NK-92 treated with Interleukin-12 subunit alpha and Interleukin-12 subunit beta, amount 100 ng/mL, for 24 hours (cell line): ENCODE data around the gene PRDM12.

Source experiments
- DNase-seq: peaks from one replicate; lab custom pipeline; 2025; lab: John Stamatoyannopoulos, UW

PRDM12 gene

DNA sequence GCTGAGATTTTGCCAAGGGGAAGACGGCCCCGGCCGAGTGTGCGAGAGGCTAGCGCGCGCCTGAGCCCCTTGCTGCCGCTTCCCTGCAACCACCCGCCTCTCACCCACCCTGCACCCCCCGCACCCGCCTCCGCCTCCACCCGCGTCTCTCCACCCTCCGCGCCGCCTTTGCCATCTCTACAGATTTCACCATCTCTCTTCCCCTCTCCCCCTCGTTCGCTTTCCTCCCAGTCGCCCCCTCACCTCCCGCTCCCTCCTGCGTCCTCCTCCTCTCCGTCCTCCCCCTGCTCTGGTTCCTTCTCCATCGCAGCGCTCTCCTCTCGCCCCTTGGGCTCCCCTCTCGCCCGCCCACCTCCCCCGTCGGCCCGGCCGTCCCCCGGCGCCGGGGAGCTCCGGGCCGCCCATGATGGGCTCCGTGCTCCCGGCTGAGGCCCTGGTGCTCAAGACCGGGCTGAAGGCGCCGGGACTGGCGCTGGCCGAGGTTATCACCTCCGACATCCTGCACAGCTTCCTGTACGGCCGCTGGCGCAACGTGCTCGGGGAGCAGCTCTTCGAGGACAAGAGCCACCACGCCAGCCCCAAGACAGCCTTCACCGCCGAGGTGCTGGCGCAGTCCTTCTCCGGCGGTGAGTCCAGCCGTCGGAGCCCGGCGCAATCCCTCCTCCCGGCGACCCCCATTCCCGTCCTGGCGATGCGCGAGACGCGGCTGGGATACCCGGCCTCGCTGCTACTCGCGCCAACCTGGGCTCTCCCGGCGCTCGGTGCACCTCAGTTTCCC lies at the start of gene PRDM12:
PRDM12 (plus strand) TSS at position 344 of the 778 bp plus-strand sequence; CDS start at position 404, 60 bp downstream.
- no peak for DNase-seq

DNA sequence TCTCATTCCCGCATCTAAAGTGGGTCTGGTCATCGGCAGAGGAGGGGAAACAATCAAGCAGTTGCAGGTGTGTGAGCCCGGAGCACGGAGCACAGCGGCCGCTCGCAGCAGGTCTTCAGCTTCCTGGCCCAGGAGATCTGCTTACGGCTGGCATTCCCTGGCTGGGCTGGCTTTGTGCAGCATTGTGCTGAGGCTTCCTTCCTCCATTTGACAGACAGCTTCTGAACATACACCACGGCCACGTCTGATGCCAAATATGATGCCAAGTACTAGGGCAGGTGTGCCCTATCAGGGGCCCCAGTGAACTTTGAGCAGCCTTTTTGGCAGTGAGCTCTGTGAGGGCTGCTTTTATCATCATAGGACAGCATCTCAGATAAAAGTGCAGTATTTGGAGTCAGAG lies 47.9 kb upstream of the PRDM12 start:
- DNase-seq, result no peak

- no peak for DNase-seq
Observed at GRCh38 chr9:130623466-130623865, 40.9 kb upstream of the PRDM12 start.

DNA sequence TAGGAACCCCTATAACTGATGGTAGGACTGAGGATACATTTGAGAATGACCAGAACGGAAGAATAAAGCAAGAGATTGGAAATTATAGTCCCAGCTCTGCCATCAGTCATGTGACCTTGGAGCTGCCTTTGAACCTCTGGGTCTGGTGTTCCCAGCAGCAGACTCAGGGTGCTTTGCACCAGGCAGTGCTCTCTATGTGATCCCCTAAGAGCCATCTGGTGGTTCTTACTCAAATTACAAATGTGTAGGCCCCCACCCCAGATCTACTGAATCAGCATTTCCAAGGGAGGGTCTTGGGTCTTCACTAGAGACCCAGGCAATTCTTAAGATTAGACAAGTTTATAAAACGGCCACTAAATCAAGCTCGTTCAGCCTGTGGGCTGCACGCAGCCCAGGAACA lies 40.2 kb upstream of the PRDM12 start:
- no peak for DNase-seq

- DNase-seq, result no peak
Observed at GRCh38 chr9:130626249-130626996, 38.0 kb upstream of the PRDM12 start.

DNA sequence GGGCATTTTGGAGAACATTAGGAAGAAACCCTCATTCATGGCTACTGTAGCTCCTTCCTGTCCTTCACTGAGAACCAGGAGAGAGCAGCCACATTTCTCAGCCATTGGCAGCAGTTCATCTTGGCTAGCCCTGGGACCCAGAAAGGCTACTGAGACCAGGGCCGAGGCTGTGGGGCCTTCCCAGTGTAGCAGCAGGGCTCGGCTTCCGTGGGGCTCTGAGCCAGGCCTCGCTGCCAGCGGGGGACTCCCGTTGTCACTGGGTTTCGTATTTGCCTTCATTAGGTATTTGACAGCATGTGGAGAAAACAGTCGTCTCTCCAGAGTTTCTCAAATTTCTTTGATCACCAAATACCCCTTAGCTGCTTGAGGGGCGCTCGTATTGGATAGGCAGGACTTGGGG lies 37.3 kb upstream of the PRDM12 start:
- DNase-seq, result no peak

DNA sequence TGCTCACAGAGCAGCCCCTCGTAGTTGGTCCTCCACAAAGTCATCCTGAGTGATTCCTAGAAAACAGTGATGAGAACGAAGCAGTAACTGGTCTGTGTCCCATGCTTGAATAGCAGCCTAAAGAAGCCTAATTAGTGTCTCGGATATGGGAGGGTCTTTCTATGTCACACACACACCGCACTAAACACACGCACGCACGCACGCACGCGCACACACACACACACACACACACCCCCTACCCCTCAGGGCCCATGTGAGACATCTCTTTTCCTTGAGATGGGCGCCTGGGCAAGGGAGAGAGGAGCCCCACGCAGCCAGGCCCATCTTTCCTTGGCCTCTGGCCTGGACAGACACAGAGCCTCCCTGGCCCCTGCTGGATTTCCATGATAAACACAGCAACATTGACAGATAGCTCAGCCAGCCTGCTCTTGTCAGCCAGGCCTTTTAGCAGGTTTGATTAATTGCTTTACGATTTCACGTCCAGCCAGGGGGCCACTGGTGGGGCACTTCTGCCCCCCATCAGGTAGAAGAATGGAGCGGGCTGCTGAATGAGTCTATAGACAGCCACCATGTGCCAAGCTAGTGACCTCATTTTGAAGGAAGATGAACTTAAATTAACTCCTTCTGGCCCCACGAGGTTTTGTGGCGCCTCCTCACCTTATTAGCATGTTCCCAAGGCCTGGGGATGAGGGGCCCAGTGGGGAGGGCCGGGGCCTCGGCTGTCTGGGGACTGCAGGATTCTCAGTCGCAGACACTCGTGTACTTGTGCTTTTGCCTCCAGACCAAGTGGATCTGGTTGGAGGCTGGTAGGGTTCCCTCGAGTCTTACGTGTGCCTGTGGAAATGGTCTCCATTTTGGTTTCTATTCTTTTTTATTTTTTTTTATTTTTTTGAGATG lies 36.2 kb upstream of the PRDM12 start:
- no peak for DNase-seq

DNA sequence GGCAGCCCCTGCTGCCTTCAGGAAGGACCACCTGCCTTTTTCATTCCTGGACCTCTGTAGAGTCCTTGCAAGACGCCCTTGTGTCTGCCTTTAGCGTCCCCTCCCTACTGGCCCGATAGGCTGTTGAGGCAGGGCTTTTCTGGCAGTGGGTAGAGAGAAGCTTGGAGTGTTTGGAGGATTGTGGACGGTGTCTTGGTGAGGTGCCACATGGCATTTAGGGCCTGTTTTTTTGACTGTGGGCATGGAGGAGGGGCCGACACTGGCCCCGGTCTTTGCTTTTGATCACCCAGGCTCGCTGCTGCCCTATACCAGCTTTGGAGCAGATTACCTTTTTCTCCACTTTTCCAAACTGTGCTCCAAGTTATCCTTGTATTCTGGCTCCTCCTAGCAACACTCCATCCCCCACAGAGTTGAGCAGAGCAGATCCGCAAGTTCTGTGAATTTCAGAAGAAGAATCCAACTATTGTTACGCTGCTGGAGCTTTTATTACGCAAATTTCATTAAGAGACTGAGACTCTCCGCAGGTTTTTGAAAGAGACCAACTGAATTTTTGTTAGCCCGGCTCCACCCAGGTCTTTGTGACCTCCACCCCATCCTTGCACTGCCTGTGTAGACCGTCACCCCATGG lies 34.8 kb upstream of the PRDM12 start:
- no peak for DNase-seq

GRCh38 chr9:130630071-130630450 lies 34.3 kb upstream of the PRDM12 start:
- DNase-seq, result no peak

DNA sequence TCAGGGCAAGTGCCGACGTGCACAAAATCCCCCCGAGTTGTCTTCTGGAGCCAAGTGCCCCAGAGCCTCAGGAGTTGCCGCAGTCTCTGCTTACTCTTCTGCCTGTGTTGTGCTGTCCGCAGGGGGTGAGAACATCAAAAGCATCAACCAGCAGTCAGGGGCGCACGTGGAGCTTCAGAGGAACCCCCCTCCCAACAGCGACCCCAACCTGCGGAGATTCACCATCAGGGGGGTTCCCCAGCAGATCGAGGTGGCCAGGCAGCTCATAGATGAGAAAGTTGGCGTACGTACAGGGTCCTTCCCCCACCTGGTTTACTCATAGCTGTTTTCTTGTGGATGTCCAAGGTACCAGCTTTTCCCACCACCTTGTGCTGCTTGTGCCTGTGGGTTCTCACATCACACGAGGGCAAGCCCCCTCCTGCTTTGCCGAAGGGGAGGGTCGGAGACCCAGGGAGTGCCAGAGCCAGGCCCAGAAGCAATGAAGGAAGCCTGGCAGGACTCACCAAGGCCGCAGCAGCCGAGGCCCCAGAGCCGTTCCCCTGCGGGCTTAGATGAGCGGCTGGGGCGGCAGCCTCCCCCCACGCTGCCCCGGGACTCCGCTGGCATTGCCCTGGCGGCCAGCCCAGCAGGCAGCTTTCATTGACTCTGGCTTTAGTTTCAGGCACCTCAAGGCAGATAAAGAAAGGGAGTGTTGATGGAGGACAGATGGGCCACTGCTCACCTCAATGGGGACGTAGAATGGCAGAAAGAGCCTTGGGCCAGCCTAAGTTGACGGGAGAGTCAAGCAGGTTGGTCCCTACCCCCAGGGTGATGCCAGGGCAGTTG lies 33.7 kb upstream of the PRDM12 start:
- no peak for DNase-seq

DNA sequence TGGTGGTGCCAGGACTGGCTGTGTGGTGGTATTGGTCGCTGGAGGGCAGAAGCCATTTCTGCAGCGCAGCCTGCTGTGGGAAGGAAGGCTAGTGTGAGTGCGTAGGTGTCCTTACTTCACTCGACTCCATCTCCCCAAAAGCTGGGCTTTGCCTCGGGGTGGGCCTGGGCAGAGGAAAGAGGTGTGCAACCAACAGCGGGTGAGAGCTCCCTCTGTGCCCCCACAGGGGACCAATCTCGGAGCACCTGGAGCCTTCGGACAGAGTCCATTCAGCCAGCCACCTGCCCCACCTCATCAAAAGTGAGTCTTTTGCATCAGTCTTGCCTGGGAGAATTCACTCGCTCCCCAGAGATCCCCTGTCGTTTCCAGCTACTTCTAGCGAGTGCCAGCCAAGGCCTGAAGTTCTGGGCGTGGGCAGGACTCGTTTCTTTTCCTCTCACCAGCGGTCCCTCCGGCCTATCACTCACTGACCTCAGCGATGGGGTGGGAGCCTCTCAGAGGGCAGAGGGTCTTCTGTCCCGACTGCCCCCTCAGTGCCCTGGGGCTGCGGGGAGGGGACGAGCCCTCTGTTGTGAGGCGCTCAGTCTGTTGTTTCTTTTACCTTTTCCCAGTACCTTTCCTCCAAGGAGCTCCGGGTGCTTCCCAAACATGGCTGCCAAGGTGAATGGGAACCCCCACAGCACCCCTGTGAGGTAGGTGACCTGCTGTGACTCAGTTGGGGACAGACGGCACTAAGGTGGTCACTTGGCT lies 32.9 kb upstream of the PRDM12 start:
- no peak for DNase-seq

DNA sequence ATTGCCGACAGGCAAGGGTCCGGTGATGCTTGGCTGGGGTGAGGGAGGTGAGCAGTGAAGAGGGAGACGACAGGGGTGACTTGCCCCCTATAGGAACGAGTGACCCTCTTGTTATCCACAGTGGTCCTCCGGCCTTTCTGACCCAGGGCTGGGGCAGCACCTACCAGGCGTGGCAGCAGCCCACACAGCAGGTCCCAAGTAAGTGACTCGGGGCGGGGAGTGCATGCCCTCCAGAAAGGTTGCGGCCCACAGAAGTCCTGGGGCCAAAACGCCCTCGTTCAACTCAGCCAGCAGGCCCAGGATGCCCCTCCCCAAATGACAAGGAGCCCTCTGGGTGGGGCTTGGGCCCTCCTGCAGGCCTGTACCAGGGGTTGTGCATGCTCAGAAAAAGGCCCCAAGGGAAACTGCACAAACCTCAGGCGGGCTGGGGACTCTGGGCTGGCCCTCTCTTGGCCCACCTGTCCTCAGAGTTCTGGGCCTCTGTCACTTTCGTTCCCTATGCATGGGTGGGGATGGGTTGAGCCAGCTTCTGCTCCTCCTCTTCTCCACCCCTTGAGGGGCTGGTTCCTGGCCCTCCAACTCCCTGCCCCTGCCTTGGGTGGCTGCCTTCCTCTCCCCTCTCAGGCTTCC lies 32.2 kb upstream of the PRDM12 start:
- DNase-seq, result no peak

- DNase-seq, result no peak
Observed at GRCh38 chr9:130632841-130633240, 31.6 kb upstream of the PRDM12 start.

DNA sequence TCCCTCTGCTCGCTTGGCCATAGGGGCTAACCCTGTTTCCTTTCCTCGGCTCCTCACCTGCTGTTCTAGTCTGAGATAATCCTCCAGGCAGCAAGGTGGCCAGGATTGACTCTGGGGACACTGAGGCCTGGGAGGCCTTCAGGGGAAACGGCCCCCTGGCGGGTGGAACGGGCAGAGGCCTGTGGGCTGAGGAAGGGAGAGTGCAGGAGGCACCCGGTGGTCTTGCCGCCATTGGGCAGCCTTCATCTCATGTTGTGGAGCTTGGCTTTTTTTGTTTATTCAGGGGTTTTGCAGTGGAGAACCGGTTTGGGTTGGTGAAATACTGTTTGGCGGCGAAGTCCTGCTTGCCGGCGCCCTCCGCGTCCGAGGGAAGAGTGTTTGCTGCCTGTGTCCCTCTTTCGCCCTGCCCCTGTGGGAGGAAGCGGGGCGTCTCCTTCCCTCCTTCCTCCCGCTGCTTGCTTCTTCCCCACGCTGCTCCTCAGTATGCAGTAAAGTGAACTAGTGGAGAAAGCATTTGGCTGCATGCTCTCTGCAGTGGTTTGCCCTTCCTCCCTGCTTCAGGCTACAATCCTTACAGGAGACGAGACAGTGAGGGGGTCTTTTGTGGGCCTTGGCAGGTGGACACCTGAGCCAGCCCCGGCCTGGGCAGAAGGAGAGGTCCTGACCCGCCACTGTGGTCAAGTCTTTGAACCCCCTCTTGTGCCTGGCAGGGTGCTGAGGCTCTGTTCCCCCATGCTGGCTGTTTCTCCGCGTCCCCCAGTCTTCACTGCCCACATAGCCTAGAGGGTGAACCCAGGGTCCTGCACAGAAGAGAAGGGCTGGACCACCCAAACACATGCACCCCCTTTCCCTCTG lies 30.8 kb upstream of the PRDM12 start:
- DNase-seq, result no peak

GRCh38 chr9:130634191-130634768 lies 30.1 kb upstream of the PRDM12 start:
- DNase-seq, result no peak

DNA sequence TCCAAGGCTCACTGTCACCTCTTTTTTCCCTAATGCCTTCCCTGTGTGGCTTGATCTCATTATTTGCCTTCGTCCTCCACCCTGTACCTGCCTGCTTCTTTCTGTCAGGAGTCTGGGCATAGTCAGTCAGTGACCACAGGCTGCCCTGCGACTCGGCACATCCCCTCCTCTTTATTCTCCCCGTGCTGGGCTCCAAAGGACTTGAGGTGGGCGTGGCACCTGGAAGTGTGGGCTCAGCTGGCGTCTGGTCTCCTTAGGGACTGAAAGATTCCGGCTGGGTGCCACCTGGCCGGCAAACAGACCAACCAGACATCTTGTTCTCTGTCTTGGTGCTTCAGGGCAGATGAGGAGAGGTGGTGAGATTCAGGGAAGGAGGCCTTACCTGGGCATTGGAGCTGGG lies 29.6 kb upstream of the PRDM12 start:
- no peak for DNase-seq

DNA sequence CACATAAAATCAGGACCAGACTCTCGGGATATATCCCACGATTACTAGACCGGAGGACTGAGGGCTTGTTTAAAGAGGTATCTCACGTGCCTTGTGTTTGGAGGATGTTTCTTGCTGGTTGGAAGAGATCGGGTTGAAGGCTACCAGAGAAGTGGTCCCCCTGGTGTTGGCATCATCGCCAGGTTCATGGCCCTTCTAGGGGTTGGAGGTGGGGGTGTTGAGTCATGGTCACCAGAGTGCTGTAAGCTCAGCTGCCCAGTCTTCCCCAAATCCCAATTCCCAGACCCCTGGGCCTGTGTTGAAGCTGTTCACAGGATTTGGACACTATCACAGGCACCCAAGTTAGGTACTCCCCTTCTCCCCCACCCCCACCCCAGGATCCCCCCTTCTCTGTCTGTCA lies 29.1 kb upstream of the PRDM12 start:
- no peak for DNase-seq
